Activated T-cell treated with anti-CD3 and anti-CD28 coated beads for 4 hours (primary cell): ENCODE data around the gene TPBGL.

Experiments
- DNase-seq: peaks from one replicate; pipeline ENCODE4 v3.0.0-alpha.2; 2020

TPBGL gene

GRCh38 chr11:75246671-75247350, 6.2 kb downstream of the TPBGL start:
- DNase-seq, result no peak

- no peak for DNase-seq
Measured at GRCh38 chr11:75248924-75249256, 8.3 kb downstream of the TPBGL start.

GRCh38 chr11:75249704-75250103, 9.1 kb downstream of the TPBGL start:
- no peak for DNase-seq

GRCh38 chr11:75254326-75254725, 13.8 kb downstream of the TPBGL start:
- DNase-seq, result no peak

- DNase-seq, result no peak
Measured at GRCh38 chr11:75260396-75261170, 20.0 kb downstream of the TPBGL start.

DNA sequence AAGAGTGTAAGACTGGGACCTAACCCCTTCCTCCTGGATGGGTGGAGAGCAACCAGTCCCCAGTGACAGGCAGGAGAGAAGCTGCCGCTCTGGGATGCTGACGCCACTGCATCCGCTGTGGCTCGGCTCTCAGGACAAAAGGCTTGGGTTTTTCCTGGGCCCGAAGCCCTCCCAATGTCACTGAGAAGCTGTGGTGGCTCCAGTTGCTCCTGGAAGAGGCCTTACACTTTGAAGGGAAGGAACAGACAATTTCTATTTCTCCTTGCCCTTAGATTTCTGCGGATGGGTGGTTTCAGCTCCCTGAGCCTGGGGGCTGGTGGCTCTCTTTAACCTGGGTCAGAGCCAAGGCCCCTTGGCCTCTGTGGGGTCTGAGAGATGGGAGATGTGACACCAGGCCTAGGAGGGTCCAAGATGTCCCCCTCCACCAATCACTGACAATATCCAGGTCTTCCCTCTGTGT, 21.4 kb downstream of the TPBGL start:
- no peak for DNase-seq

- no peak for DNase-seq
Measured at GRCh38 chr11:75262436-75262835, 21.9 kb downstream of the TPBGL start.

DNA sequence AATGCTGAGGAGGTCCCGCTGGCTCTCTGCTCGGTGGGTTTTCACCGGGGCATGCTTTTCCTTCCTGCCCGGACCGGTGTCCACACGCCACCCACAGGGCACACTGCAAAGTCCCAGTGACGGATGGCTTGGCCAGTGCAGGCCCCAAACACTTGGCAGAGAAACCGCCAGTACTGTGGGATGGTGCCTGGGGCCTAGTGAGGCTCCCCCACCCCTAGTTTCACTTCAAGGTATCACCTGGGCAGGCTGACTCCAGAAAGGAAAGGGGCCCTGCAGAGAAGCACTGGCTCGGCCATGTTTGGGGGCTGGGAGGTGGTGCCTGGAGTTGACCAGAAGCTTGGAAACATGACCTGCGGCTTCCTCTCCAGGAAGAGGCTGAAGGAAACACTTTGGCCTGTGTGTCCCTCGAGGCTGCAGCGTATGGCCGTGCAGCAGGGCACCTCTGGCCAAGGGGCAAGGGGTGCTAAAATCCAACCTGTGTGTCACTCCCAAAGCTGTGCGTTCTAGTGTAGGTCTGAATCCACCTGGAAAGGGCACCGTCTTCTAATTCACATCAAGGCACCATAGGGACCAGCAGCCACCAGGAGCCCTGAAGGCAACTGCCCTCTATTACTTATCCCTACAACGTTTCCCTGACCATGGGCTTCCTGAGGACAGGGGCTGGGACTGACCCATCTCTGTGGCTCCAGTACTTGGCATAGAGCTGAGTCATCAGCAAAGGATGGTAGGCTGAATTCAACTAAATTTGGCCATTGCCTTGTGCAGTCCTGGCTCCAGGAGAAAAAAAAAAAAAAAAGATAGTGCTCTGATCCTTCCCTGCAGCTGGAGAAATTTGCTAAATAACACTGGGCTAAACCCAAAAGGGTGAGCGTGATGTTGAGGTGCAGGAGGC, 22.6 kb downstream of the TPBGL start:
- DNase-seq, result no peak

- DNase-seq, result no peak
Measured at GRCh38 chr11:75263944-75264349, 23.4 kb downstream of the TPBGL start.

DNA sequence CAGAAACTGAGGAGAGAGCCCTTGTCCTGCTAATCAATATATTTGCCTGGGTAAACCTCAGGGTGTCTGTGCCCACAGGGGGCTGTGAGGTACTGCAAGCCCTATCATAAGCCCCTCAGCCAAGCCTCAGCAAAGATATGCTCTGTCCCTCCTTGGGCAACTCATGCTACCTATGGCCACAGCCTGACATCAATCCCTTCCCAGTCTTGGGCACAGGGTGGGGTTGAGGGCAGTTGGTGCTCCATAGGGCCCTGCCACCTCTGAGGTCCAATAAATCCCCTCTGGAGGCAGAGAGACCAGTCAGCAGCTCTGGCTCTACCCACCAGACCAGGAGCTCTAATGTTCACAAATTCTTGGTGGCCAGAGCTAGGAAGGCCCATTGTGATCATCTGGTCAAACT, 23.8 kb downstream of the TPBGL start:
- no peak for DNase-seq

GRCh38 chr11:75264971-75265370, 24.4 kb downstream of the TPBGL start:
- no peak for DNase-seq

DNA sequence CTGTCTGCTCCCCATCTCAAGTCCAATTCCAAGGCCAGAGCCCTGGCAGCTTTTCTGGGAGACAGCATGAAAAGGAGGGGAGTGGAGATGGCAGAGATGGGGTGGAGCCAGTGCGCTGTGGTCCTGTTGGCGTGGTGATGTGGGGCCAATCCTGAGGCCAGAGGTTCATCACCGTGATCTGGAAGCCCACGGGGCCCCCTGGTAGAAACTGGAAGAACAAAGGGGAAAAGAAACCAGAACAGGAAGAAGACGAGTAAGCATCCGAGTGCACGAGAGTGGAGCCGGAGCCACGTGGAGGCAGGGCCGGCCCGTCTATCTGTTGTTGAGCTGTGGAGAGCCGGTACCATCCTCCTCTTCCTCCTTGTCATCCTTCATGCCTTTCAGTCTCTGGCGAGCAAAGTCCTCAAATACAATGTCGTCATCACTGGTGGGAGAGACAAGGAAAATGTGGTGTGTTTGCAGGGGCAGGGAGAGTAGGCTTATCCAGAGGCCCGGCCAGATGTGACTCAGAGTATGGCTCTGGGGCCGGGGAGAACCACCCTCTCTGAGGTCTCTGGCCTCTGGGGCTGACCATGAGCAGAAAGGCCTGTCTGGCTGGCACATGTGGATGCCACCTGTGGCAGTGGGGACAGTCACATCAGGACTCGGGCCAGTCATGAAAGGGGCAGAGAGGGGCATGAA, 25.4 kb downstream of the TPBGL start:
- no peak for DNase-seq

DNA sequence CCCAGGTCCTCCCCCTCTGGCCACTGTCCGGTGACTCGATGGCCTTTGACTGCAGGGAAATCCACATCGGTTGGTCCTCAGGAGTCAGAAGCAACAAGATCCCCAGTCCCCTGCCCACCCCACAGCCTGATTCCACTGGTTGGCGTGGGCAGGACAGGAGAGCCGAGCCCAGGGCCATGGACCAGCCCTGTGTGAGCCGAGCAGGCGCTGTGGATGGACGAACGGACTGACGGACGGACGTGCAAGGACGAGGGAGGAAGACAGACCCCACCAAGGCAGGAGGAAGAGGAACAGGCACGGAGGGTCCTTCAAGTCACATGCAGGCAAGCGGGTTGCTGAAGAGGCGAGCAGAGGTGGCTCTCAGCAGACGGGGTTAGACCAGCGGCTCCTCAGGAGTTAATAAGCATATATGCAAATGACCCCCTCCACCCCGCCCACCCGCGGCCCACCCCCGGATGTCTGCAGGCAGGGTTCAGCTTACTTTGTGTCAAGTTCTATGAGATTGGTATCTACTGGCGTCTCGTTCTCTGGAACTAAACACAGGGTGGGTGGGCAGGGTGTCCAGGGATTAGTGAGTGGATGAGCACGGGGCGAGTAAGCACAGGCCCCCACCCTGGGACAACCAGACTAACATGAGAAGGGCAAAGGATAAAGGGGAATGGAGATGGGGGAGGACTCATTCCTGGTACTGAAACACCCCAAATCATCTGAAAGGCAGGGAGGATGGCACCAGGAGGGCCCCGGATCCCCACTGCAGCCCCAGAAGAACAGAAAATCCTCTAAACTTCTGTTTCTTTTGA, 26.8 kb downstream of the TPBGL start:
- no peak for DNase-seq

DNA sequence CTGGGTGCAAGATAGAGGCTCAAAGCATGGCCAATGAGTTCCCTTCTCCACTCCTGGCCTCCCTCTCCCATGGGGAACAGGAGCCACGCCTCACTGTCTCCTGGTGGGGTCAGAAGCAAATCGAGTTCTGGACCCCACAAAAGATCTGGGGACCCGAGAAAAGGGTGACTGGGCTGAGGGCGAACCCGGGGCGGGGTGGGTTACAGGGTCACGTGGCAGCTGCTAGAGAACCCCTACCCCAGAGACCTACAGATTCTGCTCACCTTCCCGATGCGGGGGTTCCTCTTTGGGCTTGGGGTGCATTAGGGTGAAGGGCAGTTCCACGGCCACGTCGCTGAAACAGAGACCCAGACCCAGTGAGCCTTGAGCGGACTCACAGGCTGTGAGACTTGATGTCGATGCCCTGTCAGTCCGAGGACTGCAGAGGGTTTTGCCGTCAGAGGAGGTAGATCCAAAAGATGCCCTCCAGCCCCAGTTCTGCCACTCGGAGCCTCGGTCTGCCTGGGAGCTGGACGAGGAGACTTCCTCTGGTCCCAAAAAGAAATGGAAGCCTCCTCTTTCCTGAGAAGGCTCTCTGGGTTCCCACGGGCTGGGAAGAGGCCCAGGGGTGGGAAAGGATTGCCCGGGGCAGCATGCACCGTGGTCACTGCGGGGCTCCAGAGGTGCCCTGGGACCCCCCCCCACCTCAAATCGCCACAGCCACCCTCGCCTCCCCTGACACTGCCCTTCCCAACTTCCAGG, 28.2 kb downstream of the TPBGL start:
- DNase-seq, result no peak

DNA sequence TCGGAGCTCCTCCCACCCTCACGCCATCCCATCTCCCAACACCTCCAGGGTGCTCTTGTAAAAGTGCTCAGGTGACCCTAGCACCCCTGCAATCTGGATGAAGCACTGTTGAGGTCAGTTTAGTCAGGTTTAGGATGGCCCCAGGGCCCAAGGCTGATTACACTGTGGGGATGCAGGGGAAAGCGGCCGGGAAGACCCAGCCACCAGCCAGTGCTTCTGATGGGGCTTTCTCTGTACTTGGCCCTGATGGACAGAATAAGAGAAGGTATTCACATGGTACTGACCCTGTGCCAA, 28.7 kb downstream of the TPBGL start:
- no peak for DNase-seq

- DNase-seq, result no peak
Measured at GRCh38 chr11:75269896-75270295, 29.3 kb downstream of the TPBGL start.

DNA sequence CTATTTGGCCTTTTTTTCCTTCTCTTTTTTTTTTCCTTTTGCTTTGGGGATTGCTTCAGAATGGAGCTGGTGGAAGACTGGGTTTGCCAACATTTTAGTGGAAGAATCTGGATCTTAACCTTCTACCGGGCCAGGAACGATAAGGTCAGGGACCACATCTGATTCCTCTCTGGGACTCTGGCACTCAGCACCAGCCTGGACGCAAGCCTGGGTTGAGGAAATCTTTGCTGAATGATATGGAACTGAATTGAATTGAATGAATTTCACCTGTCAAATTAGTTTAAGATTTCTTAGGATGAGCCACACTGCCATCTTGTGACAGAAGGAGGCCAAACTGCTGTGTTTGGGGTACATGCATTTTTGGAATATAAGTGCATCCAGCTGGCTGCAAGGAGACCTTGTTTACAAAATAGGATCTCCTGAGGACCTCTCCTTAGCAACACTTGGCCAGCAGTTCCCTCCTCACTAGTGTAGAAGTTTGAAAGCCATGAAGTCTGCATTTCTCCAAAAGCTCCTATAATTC, 30.4 kb downstream of the TPBGL start:
- DNase-seq, result no peak

DNA sequence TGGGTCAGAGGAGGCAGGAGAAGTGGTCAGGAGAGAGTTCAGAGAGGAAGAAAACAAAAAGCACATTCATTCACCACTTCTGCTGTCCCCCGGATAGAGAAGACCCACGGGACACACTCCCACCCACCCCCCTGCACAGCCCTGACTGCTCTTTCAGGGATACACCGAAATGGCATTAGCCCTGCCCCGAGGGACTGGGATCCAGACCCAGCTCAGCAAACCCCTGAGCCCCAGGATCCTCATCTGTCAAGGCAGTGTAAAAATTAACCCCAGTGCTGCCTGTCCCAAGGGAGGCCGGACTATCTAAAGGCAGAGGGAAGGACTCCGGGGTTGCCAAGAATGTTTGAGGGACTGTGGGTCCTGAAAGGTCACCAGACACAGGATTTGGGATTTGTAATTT, 31.2 kb downstream of the TPBGL start:
- no peak for DNase-seq

DNA sequence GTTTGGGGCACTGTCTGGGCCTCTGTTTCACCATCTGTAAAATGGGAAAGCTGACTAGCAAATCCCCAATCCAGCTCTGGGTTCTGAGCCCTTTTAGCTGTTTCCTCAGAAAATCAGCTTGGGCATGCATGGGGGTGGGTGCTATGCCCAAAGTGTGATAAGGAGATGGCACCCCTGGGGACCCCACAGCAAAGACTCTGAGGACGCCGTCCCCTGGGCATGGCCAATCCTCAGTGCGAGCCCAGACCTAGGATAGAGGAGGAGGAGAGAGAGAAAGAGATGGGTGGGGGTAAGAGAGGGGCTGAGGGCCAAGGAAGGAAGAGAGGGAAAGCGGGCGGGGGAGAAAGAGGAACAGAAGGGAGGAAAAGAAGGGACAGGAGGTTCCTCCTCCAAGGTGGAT, 31.8 kb downstream of the TPBGL start:
- DNase-seq, result no peak

DNA sequence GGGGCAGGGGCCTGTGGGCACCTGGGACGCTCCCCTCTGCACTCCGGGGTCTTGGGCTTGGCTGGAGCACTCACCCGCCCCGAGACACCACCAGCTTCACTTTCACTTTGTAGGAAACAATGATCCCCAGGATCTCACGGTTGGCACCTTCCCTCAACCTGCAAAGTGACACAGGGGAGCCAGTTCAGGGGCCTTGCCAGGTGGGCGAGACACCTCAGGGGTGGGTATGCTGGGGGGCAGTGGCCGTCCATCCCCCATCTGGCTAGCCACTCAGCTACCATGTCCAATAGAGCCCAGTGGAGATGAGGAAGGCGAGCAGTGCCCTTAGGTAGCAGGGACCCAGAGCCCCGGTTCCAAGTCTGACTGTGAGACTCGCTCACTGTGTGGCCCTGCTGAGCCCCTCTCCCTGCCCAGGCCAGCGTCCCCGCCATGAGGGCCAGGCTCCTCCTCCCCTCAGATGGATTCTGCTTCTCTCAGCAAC, 32.3 kb downstream of the TPBGL start:
- no peak for DNase-seq
